Fibroblast of lung (primary cell): ENCODE results near the gene CD6.

ENCODE experiments used
- EZH2 ChIP-seq: IDR thresholded peaks from 2 replicates; pipeline ENCODE4 v1.5.1; 2012; ENCODE audit warnings: low read length, control low read depth, mild to moderate bottlenecking; ENCODE audit errors: missing control alignments
- TF ChIP-seq, protein P1 (sequence below), 2 donors: IDR thresholded peaks in 1 of 2; conservative IDR thresholded peaks in 1 of 2; 1 replicate in 1 of 2; 2 replicates in 1 of 2; pipeline ENCODE4 v1.5.1; 2011 to 2012; ENCODE audit warnings: low read length in 2 of 2, control low read depth in 1 of 2, inconsistent platforms in 1 of 2, low read depth in 1 of 2, mild to moderate bottlenecking in 1 of 2

DNA sequence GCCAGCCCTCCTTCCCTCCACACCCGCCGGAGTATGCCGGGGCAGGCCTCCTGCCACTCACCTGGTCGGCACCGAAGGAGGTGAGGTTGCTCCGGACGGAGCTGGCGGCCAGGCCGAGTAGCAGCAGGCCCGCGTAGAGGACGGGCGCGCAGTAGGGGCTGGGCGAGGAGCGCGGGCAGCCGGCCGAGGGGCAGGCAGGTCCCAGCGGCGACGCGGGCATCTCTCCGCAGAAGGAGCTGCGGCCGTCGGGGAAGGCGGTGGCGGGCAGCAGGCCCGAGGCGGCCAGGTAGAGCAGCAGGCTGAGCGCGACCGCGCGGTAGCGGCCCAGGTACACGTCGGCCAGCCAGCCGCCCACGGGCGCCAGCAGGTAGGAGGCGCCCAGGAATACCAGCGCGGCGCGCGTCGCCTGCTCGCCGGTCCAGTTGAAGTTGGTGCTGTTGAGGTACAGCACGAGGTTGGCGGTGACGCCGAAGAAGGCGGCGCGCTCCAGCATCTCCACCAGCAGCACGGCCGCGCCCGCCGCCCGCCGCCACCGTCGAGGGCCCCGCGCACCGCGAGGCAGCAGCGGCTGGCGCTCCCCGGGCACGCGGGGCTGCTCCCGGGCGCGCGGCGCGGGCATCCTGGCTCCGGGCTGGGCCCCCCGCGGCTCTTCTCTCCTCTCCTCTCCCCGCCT, 20.4 kb upstream of the CD6 start:
- TF ChIP-seq, protein P1, sequence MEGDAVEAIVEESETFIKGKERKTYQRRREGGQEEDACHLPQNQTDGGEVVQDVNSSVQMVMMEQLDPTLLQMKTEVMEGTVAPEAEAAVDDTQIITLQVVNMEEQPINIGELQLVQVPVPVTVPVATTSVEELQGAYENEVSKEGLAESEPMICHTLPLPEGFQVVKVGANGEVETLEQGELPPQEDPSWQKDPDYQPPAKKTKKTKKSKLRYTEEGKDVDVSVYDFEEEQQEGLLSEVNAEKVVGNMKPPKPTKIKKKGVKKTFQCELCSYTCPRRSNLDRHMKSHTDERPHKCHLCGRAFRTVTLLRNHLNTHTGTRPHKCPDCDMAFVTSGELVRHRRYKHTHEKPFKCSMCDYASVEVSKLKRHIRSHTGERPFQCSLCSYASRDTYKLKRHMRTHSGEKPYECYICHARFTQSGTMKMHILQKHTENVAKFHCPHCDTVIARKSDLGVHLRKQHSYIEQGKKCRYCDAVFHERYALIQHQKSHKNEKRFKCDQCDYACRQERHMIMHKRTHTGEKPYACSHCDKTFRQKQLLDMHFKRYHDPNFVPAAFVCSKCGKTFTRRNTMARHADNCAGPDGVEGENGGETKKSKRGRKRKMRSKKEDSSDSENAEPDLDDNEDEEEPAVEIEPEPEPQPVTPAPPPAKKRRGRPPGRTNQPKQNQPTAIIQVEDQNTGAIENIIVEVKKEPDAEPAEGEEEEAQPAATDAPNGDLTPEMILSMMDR (conservative IDR thresholded peaks at IDR 0.05 in 1 of 2, IDR thresholded peaks at IDR 0.05 in 1 of 2; ENCODE audit: low read depth in 1 of 2, low read length in 2 of 2): no peak
- TF ChIP-seq EZH2: no peak
